ENCODE measurements around the gene C17orf75. TPM values are rescaled to one million over a fixed set of nuclear protein-coding genes. Genes with fewer than 3 reads are reported as not detected.

C17orf75 gene
- total RNA-seq, 4 donors from 2014 or later, result 5.3 to 11.0 (median 7.7) TPM

DNA sequence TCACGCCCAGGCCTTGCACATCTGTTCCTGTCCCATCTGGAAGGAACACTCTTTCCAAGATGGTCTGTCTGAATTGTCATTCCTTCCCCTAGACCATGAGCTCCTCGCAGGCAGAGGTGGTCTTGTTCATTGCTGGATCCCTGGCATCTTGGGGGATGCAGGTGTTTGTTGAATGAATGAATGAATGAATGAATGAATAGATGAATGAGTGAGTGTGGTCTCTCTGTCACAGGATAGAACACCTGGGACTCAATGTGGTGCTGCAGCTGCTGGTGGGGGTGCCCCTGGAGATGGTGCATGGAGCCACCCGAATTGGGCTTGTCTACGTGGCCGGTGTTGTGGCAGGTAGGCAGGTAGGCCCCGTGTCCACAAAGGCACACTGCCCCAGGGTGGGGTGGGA is 44.1 kb downstream of the C17orf75 start:
- ATAC-seq (ENCODE audit: low FRiP score) (no peak), DNase-seq (ENCODE audit: low spot score) (no peak)
- TF ChIP-seq, protein P1, sequence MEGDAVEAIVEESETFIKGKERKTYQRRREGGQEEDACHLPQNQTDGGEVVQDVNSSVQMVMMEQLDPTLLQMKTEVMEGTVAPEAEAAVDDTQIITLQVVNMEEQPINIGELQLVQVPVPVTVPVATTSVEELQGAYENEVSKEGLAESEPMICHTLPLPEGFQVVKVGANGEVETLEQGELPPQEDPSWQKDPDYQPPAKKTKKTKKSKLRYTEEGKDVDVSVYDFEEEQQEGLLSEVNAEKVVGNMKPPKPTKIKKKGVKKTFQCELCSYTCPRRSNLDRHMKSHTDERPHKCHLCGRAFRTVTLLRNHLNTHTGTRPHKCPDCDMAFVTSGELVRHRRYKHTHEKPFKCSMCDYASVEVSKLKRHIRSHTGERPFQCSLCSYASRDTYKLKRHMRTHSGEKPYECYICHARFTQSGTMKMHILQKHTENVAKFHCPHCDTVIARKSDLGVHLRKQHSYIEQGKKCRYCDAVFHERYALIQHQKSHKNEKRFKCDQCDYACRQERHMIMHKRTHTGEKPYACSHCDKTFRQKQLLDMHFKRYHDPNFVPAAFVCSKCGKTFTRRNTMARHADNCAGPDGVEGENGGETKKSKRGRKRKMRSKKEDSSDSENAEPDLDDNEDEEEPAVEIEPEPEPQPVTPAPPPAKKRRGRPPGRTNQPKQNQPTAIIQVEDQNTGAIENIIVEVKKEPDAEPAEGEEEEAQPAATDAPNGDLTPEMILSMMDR (IDR thresholded peaks at IDR 0.05), result no peak

DNA sequence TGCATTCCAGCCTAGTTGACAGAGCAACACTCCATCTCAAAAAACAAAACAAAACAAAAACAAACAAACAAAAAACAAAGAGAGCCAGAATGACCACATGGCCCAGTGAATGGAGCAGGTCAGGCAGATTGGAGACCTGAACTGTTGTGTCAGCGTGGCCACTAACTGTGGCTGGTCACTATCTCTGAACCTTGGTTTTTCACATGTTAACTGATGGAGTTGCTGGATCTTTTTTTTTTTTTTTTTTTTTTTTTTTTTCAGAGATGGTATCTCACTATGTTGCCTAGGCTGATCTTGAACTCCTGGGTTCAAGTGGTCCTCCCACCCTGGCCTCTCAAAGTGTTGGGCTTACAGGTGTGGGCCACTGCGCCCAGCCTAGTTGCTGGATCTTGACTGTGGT is 44.5 kb downstream of the C17orf75 start:
- no peak for DNase-seq (ENCODE audit: low spot score)
- TF ChIP-seq, protein P1 (IDR thresholded peaks at IDR 0.05), result no peak
- no peak for ATAC-seq (ENCODE audit: low FRiP score)

DNA sequence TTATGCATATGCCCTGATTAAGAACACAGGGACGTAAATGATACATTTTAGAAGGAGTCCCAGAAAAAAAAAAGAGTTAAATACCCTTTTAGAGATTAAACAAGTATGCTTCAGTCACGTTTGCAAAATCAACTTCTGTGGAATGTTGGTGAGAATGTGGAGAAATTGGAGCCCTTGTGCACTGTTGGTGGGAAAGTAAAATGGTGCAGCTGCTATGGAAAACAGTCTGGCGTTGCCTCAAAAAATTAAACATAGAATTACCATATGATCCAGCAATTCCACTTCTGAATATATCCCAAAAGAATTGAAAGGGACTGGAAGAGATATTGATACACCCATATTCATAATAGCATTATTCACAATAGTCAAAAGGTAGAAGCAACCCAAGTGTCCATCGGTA is 49.9 kb downstream of the C17orf75 start:
- DNase-seq (ENCODE audit: low spot score) (no peak), ATAC-seq (ENCODE audit: low FRiP score) (no peak)
- TF ChIP-seq, protein P1 (IDR thresholded peaks at IDR 0.05), result no peak

DNA sequence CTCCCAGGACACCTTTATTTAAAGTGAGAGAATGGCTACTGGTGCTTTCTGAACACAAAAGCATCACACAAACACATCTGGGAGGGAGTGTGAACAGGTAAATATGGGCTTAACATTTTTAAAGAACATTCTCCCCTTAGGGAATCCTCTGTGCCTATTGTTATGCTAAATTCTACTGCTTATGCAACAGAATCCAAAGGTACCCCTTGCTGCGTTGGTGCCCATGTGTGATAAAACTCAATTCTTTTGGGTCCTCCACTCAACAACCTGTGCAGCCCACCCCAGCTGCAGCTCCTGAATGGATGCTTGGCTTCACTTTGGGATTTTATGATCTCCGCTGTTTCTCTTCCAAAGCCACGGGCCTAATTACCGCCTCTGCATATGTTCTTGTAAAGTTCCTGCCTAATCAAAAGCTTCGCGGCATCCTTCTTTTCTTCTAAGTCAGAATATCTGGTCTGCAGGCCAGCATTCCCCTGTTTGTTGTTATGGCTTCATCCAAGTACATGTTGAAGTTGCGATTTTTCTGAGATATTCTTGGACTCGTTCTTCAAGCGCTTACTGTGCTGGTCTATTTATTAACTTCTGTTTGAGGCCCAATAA is 52.4 kb downstream of the C17orf75 start:
- no peak for ATAC-seq (ENCODE audit: low FRiP score)
- DNase-seq (ENCODE audit: low spot score), result no peak
- TF ChIP-seq, protein P1 (IDR thresholded peaks at IDR 0.05), result no peak

DNA sequence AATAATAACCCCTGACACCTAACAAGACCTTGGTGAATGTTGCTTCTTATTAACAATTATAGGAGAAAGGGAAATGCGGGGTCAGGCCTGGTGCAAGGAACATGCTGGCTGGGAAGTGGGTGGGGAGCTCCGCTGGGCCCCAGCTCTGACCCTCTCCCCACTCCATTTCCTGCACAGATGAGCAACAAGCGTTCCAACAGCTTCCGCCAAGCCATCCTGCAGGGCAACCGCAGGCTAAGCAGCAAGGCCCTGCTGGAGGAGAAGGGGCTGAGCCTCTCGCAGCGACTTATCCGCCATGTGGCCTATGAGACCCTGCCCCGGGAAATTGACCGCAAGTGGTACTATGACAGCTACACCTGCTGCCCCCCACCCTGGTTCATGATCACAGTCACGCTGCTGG is 53.4 kb downstream of the C17orf75 start:
- ATAC-seq (ENCODE audit: low FRiP score) (no peak), DNase-seq (ENCODE audit: low spot score) (no peak)
- TF ChIP-seq, protein P1 (IDR thresholded peaks at IDR 0.05), result no peak

DNA sequence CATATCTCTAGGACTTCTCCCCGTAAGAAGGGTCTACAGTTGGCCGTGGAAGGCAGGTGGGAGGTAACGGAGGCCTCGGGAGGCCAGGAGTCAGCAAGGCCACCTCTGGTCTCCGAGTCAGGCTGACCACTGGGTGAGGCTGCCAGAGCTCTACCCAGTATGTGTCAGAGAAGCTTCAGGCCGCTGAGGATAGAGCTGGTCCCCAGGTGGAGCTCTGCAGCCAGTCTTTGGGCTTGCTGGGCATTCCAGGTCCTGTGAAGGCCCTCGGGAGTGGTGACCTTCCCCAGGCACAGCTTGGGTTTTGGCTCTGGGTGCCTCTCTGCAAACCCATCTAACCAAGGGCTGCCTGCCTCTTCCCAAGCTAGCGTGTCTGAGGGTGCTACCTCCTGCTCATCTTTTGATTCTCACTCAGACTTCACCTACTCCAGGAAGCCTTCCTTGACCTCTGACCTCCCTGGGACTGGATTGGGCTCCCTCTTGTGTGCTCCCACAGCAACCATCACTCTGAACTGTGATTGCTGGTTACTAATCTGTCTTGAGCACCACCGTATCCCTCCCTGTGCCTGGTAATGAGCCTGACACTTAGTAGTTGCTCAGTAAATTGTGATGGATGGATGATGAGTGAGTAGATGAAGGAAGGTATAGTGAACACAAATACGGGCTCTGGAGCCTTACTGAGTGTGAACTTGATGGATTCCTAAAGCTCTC is 54.0 kb downstream of the C17orf75 start:
- no peak for ATAC-seq (ENCODE audit: low FRiP score)
- TF ChIP-seq, protein P1 (IDR thresholded peaks at IDR 0.05), result no peak
- DNase-seq (ENCODE audit: low spot score), result no peak

DNA sequence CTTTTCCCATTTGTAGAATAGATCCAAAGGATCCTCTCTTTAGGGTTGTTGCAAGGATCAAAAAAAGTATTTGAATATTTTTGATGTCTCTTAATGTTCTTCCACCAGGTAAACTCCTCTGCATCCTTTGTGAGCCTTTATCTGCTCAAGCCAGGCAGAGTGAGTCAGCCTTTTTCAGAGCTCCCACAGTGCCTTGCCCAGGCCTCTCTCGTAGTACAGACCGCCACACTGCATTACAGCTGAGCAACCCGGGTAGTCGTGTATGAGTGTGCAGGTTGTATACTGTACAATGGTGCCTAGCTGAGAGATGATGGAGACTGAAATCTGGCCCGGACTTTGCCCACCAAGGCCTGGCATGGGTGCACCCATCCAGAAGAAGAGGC is 55.5 kb downstream of the C17orf75 start:
- ATAC-seq (ENCODE audit: low FRiP score) (no peak), DNase-seq (ENCODE audit: low spot score) (no peak)
- TF ChIP-seq, protein P1 (IDR thresholded peaks at IDR 0.05), result no peak
